SU-DHL-6 (cell line): ENCODE results near the gene PCGF1.

Source experiments
- H2AFZ ChIP-seq: fragments of 200-600 bp; sonication (generic); 2 replicates; pipeline ENCODE4 v1.6.1; 2014; ENCODE audit warnings: low read depth, mild to moderate bottlenecking, moderate library complexity, mixed read lengths, antibody characterized with exemption, low read length; ENCODE audit not compliant: severe bottlenecking
- H3F3A ChIP-seq: fragments of 200-600 bp; shearing (Covaris generic); 2 replicates; pipeline ENCODE4 v1.6.0; 2016; ENCODE audit warnings: antibody characterized with exemption, mild to moderate bottlenecking; ENCODE audit not compliant: insufficient read depth
- H3K27ac ChIP-seq: fragments of 200-600 bp; sonication (generic); 2 replicates; pipeline ENCODE4 v1.5.1; 2016; ENCODE audit warnings: low read depth, mild to moderate bottlenecking, low read length, moderate library complexity, mixed read lengths
- H3K27me3 ChIP-seq: fragments of 200-600 bp; sonication (generic), shearing (Covaris generic); 2 replicates; pipeline ENCODE4 v1.6.0; 2014; ENCODE audit warnings: mild to moderate bottlenecking, low read length
- H3K36me3 ChIP-seq: fragments of 200-600 bp; sonication (generic); 2 replicates; pipeline ENCODE4 v1.6.1; 2014; ENCODE audit warnings: mild to moderate bottlenecking, low read length, mixed read lengths
- H3K4me2 ChIP-seq: fragments of 300-600, 200-600 bp; shearing (Covaris generic), sonication (generic); 2 replicates; pipeline ENCODE4 v1.6.0; 2014; ENCODE audit warnings: low read length, low read depth, mild to moderate bottlenecking; ENCODE audit not compliant: poor library complexity, severe bottlenecking
- H3K4me3 ChIP-seq: fragments of 200-600 bp; sonication (generic); 2 replicates; pipeline ENCODE4 v1.5.1; 2014; ENCODE audit warnings: antibody characterized with exemption, low read length, mild to moderate bottlenecking, mixed read lengths; ENCODE audit not compliant: insufficient read depth, poor library complexity, severe bottlenecking
- H3K79me2 ChIP-seq: fragments of 200-600 bp; sonication (generic); 2 replicates; pipeline ENCODE4 v1.6.1; 2014; ENCODE audit warnings: mild to moderate bottlenecking, low read length, moderate library complexity; ENCODE audit not compliant: insufficient read depth
- H3K9ac ChIP-seq: fragments of 200-600 bp; sonication (generic); 2 replicates; pipeline ENCODE4 v1.7.0; 2014; ENCODE audit warnings: mild to moderate bottlenecking, low read length
- H3K9me2 ChIP-seq: fragments of 200-600 bp; sonication (generic); replicated peaks from 2 replicates; pipeline ENCODE4 v1.6.1; 2014; ENCODE audit warnings: low read length; ENCODE audit not compliant: insufficient read depth
- H3K9me3 ChIP-seq: fragments of 200-600 bp; sonication (generic); 2 replicates; pipeline ENCODE4 v1.6.1; 2014; ENCODE audit warnings: low read length, mixed read lengths; ENCODE audit not compliant: insufficient read depth
- H4K20me1 ChIP-seq: fragments of 200-600 bp; sonication (generic); 2 replicates; pipeline ENCODE4 v1.6.1; 2014; ENCODE audit warnings: low read depth, mild to moderate bottlenecking, antibody characterized with exemption, low read length, moderate library complexity, mixed read lengths
- EZH2phosphoT487 ChIP-seq: fragments of 200-600 bp; sonication (generic), shearing (Covaris generic); conservative IDR thresholded peaks from 2 replicates; pipeline ENCODE4 v1.6.1; 2018; ENCODE audit warnings: mild to moderate bottlenecking, antibody characterized with exemption, low read length, moderate library complexity, mixed read lengths
- TF ChIP-seq, protein P1 (sequence below): fragments of 200-600 bp; sonication (generic); IDR thresholded peaks from one replicate; pipeline ENCODE4 v1.5.1; 2017; ENCODE audit warnings: antibody characterized with exemption, mild to moderate bottlenecking, low read length, moderate library complexity; ENCODE audit not compliant: insufficient read depth, poor library complexity, severe bottlenecking

PCGF1 gene

DNA sequence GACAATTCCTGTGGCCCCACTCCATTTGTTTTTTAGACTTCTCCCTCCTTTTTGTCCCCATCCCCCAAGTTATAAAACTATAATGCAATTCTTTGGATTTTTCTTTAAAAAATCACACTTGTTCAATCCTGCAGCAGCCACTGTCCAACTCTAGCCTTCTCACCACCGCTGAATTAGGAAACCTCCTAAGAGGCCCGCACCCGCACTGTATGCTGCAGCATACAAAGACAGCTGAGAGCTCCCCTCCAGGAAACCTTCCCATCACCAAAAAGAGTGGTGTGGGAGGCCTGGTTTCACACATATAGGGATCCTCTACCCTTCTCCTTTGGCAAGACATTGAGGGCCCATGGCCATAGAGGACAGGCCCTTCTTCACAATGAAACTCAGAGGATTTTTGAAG, 2.9 kb downstream of the PCGF1 start:
- Histone ChIP-seq H3K9me3 (no peaks in the 10 kb centered on the region), H3K27me3 (no peaks in the 10 kb centered on the region), H3K36me3 (no peaks in the 10 kb centered on the region), H4K20me1 (no peaks in the 10 kb centered on the region), H2AFZ (no peak overlapping the region), H3K27ac (no peak overlapping the region), H3K4me3 (no peak overlapping the region), H3K9me2 (no peaks in the 10 kb centered on the region), H3K79me2 (0 out of 2 replicates have a peak, but pooled peaks cover 3% of the 10 kb centered on the region), H3K4me2 (no peak overlapping the region), H3K9ac (no peak overlapping the region), H3F3A (peaks cover 4% of the 10 kb centered on the region; the same call in 1 of the 2 replicates)
- TF ChIP-seq EZH2phosphoT487, result no peak
- TF ChIP-seq, protein P1, sequence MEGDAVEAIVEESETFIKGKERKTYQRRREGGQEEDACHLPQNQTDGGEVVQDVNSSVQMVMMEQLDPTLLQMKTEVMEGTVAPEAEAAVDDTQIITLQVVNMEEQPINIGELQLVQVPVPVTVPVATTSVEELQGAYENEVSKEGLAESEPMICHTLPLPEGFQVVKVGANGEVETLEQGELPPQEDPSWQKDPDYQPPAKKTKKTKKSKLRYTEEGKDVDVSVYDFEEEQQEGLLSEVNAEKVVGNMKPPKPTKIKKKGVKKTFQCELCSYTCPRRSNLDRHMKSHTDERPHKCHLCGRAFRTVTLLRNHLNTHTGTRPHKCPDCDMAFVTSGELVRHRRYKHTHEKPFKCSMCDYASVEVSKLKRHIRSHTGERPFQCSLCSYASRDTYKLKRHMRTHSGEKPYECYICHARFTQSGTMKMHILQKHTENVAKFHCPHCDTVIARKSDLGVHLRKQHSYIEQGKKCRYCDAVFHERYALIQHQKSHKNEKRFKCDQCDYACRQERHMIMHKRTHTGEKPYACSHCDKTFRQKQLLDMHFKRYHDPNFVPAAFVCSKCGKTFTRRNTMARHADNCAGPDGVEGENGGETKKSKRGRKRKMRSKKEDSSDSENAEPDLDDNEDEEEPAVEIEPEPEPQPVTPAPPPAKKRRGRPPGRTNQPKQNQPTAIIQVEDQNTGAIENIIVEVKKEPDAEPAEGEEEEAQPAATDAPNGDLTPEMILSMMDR, result no peak

DNA sequence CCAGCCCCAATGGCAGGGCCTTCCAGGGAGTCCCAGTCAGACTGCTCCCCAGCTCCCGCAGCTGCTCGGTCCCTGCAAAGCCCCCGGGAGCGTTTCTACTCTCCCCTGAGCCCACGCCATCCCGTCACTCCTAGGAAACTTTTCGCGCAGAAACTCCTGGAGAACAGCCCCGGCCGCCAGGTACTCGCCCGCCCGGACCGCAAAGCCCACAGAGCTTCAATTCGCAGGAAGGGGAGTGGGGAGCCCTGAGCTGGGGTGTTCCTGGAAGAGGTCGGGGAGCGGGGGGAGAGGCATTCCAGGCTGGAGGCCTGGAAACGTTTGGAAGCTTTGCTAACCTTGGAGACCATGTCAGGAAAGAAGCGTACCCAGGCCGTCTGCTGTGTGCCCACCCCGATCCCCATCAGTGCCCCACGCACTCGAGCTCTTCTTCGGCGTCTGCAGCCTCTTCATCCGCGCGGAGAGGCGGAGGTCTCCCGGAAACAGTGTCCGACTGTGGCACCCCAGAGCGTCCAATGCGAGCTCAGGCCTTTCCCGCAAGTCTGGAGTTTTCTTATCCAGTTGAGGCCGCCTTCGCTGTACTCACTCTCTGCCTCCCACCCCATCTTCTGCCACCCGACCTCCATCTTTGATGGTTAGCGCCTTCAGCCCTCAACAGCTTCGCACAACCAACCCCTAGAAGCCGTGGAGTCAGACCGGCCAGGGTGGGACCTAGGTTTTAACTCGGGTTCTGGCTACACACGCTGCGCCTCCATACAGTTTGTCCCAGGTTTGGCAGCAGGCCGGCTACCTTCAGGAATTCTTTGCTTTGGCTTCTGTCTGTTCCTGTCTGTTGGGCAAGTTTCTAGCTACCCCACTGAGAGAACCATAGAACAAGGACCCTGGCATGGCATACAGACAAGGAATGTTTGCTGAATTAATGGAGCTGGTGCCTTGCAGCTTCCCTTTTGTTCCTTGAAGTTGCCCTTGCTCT, 3.7 kb downstream of the PCGF1 start:
- peak overlapping the region; percentile 47 for H3K4me2 ChIP-seq
- no peak overlapping the region for H3K4me3 ChIP-seq
- H3K9me3 ChIP-seq, result no peaks in the 10 kb centered on the region
- TF ChIP-seq, protein P1, result no peak
- TF ChIP-seq EZH2phosphoT487, result no peak
- peak overlapping the region; percentile 42 for H3K9ac ChIP-seq
- no peaks in the 10 kb centered on the region for H3K36me3 ChIP-seq
- H3K79me2 ChIP-seq, result 0 out of 2 replicates have a peak, but pooled peaks cover 3% of the 10 kb centered on the region
- H3K27ac ChIP-seq, result no peak overlapping the region
- no peaks in the 10 kb centered on the region for H4K20me1 ChIP-seq
- H3F3A ChIP-seq, result no peaks in the 10 kb centered on the region
- no peak overlapping the region for H2AFZ ChIP-seq
- H3K9me2 ChIP-seq, result no peaks in the 10 kb centered on the region
- no peaks in the 10 kb centered on the region for H3K27me3 ChIP-seq

DNA sequence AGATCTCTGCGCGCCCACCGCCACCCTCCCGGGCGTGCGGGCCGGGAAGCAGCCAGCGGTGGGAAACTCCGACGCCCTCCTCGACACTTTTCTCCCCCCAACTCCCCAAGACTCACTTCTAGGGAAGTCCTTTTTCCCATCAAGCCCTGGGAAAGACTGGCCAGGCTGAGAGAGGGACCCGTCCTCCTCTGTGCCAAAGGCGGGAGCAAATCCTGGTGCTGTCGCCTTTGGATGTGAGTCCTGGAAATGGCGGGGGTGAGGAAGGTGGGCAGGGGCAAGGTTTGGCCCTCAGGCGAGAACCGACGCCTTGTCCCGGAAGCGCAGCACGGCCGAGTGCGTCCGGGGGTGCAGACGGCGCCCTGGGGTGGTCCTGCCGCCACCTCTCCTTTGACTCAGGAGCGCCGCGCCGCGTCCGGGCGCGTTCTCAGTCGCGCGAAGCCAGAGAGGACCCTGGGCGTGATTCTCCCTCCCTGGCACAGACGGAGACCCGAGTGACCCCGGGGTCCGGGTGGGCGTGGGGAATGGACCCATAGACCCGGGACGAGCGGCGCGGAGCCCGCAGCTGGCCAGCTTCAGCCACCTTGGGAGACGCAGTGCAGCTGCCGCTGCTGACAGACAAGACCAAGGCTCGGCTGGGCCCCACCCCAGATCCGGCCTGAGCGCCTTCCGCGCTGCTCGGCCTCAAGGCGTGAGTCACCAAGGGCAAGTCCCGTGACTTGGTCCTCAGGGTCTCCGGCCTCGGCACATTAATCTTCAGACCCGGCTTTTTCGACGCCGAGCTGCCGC, 4.6 kb downstream of the PCGF1 start:
- H3K27me3 ChIP-seq, result no peaks in the 10 kb centered on the region
- H3K79me2 ChIP-seq, result 0 out of 2 replicates have a peak, but pooled peaks cover 3% of the 10 kb centered on the region
- H4K20me1 ChIP-seq, result no peaks in the 10 kb centered on the region
- H3K9ac ChIP-seq, result peak overlapping the region; percentile 42
- no peaks in the 10 kb centered on the region for H3K36me3 ChIP-seq
- no peaks in the 10 kb centered on the region for H3K9me3 ChIP-seq
- 0 out of 2 replicates have a peak, but pooled peaks have one; percentile 31 for TF ChIP-seq EZH2phosphoT487
- TF ChIP-seq, protein P1, result peak; percentile 21
- H3K9me2 ChIP-seq, result no peaks in the 10 kb centered on the region
- H3K27ac ChIP-seq, result no peak overlapping the region
- H3K4me3 ChIP-seq, result peak overlapping the region; percentile 30
- no peaks in the 10 kb centered on the region for H3F3A ChIP-seq
- H2AFZ ChIP-seq, result peak overlapping the region; percentile 52
- peak overlapping the region; percentile 47 for H3K4me2 ChIP-seq
